NCI-H2171 treated with DMSO at 0.1 percent for 48 hours (cell line): ENCODE measurements around the gene FAM120A.
"Not testable (repeated sequence)": the region's sequence is repeated elsewhere in the genome, so short reads cannot be mapped to it uniquely, and the experiment has no call there.

Source experiments
- DNase-seq: peaks from one replicate; lab custom pipeline; 2025; lab: John Stamatoyannopoulos, UW

Gene FAM120A

GRCh38 chr9:93511228-93511627, 59.7 kb downstream of the FAM120A start:
- not testable (repeated sequence) for DNase-seq

- not testable (repeated sequence) for DNase-seq
Observed at GRCh38 chr9:93512170-93512812, 60.8 kb downstream of the FAM120A start.

- DNase-seq = no peak
Observed at GRCh38 chr9:93513606-93514005, 62.1 kb downstream of the FAM120A start.

- DNase-seq = no peak
Observed at GRCh38 chr9:93517331-93517730, 65.8 kb downstream of the FAM120A start.

GRCh38 chr9:93520523-93520922, 69.0 kb downstream of the FAM120A start:
- DNase-seq = peak; percentile 34

GRCh38 chr9:93522736-93523135, 71.3 kb downstream of the FAM120A start:
- no peak for DNase-seq

DNA sequence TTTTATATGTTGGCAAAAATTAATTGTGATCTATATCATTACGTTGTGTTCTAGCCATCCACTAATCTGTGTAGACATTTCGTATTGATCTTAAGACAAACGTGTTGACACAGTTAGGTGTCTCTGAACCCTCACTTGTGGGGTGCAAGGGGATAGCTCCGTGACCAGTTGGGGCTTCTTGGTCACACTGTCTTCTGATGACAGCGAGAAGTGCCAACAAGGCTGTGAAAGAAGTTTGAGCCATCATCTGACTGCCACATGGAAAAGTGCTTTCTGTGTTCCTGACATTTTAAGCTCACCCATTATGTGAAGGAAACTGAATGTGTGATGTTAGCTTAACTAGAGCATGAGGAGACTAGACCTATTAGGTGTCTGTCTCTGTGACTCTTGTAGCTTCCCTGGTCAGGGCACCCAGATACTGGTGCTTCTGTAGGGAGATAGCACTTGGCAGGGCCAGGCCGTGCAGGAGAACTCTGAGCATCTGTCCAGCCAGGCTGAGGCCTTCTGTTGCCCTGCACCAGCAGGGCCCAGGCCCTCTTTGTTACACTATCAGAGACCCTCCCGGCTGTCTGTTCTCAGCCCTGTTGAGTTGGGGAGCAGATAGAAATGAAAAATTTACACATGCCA, 72.1 kb downstream of the FAM120A start:
- DNase-seq = no peak

DNA sequence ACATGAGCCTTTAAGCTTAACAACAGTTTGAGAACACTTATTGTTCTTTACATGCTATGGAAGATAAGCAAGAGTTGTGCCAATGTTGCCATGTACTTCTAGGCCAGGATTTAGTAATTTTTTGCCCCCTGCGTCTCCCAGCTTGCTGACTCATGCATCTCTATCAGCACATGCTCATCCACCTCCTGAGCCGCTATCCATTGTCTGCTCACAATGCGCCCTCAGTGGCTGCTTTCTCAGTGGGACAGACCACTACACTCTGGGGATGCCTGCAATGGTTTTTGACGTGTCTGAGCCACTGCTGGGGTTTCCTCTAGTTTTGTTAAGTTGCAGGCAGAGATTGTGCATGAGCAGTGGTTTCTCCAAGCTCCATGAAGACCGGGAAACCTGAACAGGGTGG, 74.0 kb downstream of the FAM120A start:
- no peak for DNase-seq

GRCh38 chr9:93531374-93531773, 79.9 kb downstream of the FAM120A start:
- no peak for DNase-seq

DNA sequence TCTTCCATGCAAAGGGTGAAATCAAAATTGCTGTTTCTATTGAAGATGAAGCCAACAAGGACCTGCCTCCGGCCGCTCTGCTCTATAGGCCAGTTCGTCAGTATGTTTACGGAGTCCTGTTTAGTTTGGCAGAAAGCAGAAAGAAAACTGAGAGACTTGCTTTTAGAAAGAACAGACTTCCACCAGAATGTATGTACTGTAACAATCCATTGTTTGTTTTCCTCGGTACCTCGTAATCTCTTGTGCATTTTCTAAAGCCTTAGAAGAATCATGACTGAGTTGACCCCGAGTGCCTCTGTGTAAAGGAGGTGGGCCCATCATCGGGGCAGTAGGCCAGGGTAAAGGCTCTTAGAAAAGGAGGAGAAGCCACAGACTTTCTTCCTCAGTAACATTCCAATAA, 80.7 kb downstream of the FAM120A start:
- DNase-seq = no peak

- no peak for DNase-seq
Observed at GRCh38 chr9:93533863-93534262, 82.4 kb downstream of the FAM120A start.

- no peak for DNase-seq
Observed at GRCh38 chr9:93536167-93536566, 84.7 kb downstream of the FAM120A start.

- no peak for DNase-seq
Observed at GRCh38 chr9:93536874-93537273, 85.4 kb downstream of the FAM120A start.

- DNase-seq = no peak
Observed at GRCh38 chr9:93540305-93540704, 88.8 kb downstream of the FAM120A start.

- DNase-seq = no peak
Observed at GRCh38 chr9:93541005-93541404, 89.5 kb downstream of the FAM120A start.

DNA sequence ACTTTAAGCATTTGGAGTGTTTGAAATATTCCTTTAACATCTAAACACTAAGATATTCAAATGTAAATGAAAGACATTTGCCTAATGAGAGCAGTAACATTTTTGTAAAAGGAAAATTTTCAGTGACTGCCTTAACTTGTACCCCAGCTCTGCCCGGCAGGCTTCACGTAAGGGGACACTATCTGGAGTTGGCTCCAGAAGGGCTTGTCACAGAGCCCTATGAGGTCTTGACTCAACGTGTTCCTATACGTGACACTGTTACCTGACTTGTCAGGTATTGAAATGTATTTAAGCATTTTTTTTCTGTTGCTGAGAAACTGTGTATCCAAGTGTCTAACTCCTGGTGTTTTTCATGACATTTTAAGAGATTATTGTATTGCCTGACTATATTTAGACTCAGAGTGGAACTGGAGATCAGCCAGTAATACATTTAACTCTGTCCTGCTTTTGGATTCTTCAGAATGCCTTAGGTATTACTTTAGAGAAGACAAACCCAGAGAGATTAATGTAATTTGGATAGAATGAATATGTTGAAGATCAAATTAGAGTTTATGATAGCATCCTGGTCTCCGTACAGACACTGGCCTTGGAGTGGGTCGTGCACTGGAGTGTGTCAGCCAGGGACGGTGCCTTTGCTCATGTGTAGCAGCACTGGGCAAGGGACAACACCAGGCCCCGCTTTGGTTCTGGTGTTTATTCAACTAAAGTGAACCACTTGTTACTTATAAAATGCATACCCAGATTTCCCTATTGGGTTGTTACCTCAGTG, 90.3 kb downstream of the FAM120A start:
- no peak for DNase-seq

GRCh38 chr9:93543117-93543516, 91.6 kb downstream of the FAM120A start:
- DNase-seq = no peak

GRCh38 chr9:93546356-93546755, 94.9 kb downstream of the FAM120A start:
- DNase-seq = no peak

DNA sequence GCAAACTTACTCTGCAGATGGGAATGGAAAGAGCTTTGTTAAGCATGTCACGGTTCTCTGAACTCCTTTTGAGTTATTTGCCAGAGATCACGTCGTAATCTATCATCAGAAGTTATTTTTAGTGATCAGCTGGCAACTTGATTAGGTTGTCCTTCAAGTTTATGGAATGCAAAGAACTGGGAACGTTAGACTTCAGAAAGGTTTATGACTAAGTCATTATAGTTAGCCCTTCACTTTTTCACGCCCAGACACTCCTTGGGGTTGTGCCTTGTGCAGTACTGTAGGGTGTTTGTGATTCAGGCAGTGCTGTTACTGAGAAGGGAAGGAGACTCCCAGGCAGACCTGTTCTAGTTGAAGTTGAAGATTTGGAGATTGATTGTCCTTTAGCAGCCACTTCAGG, 98.1 kb downstream of the FAM120A start:
- DNase-seq = no peak

GRCh38 chr9:93552923-93553322, 101.4 kb downstream of the FAM120A start:
- DNase-seq = no peak

- no peak for DNase-seq
Observed at GRCh38 chr9:93555370-93555769, 103.9 kb downstream of the FAM120A start.

DNA sequence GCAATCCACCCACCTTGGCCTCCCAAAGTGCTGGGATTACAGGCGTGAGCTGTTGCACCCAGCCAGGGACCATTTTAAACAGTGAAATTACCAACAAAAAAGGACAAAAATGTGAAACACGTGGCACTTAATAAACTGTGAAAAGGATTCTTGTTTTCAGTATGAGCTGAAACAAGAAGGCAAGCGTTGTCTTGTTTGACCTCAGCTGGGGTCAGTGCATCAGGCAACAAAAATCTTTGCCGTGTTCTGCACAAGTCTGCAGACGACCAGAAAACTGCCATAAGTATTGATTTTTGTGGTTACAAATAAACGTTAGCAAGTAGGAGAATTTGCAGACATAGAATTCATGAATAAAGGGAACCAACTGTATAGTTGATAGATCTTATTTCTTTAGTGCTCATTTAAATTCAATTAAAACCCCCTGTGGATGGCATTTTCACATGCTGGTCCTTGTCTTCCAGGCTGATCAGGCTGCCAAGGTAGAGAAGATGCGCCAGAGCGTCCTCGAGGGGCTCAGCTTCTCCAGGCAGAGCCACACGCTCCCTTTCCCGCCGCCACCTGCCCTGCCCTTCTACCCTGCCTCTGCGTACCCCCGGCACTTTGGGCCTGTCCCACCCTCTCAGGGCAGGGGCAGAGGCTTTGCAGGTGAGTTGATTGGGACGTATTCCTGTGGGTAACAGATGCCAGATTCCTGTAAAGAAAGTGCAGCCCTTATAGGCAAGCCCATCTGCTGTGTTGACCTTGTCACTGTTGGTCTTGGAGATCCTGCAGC, 106.1 kb downstream of the FAM120A start:
- no peak for DNase-seq
